HG03139 (cell line): ENCODE results near the gene BBS2.
A peak's percentile ranks its signal among the peaks of the same experiment; 100 is the strongest.

Experiments used
- ATAC-seq: cut with Tn5 transposase; IDR thresholded peaks from one replicate; pipeline ENCODE4 v1.9.1; 2021; ENCODE audit not compliant: unreplicated experiment

The BBS2 gene

GRCh38 chr16:56519459-56520250, at the start of gene BBS2:
Gene BBS2, minus strand, starts transcription at chr16:56520024. Its CDS starts 162 bp downstream, at chr16:56519862.
- ATAC-seq: peak; percentile 76

GRCh38 chr16:56564793-56565477, 45.1 kb upstream of the BBS2 start, which contains the start of gene MT4:
Gene MT4, plus strand, starts transcription at chr16:56565073. Its CDS starts 56 bp downstream, at chr16:56565129.
- ATAC-seq: no peak

GRCh38 chr16:56561126-56561525, 41.3 kb upstream of the BBS2 start:
- no peak for ATAC-seq

GRCh38 chr16:56560447-56560846, 40.6 kb upstream of the BBS2 start:
- ATAC-seq: no peak

GRCh38 chr16:56559109-56559508, 39.3 kb upstream of the BBS2 start:
- no peak for ATAC-seq

GRCh38 chr16:56558024-56558747, 38.4 kb upstream of the BBS2 start:
- ATAC-seq: no peak

- ATAC-seq: no peak
These were observed 34.6 kb upstream of the BBS2 start for GRCh38 chr16:56554441-56554840.

GRCh38 chr16:56551796-56552738, 32.2 kb upstream of the BBS2 start:
- ATAC-seq: no peak

- ATAC-seq: no peak
These were observed 30.0 kb upstream of the BBS2 start for GRCh38 chr16:56549744-56550385.

- no peak for ATAC-seq
These were observed 29.3 kb upstream of the BBS2 start for GRCh38 chr16:56549161-56549560.

- ATAC-seq: no peak
These were observed 28.2 kb upstream of the BBS2 start for GRCh38 chr16:56547949-56548567.

GRCh38 chr16:56547120-56547948, 27.5 kb upstream of the BBS2 start:
- no peak for ATAC-seq

GRCh38 chr16:56542039-56542438, 22.2 kb upstream of the BBS2 start:
- ATAC-seq: no peak

- ATAC-seq: no peak
These were observed 19.8 kb upstream of the BBS2 start for GRCh38 chr16:56539656-56540055.

- ATAC-seq: no peak
These were observed 18.5 kb upstream of the BBS2 start for GRCh38 chr16:56538331-56538730.

GRCh38 chr16:56534847-56535383, 15.1 kb upstream of the BBS2 start:
- ATAC-seq: no peak

GRCh38 chr16:56532714-56533113, 12.9 kb upstream of the BBS2 start:
- no peak for ATAC-seq

- no peak for ATAC-seq
These were observed 11.0 kb upstream of the BBS2 start for GRCh38 chr16:56530872-56531271.
